GM12878 (cell line): ENCODE results near the gene SPCS2. TPM values are rescaled to one million over a fixed set of nuclear protein-coding genes. Genes with fewer than 3 reads are reported as not detected.

Experiments
- ATAC-seq: fragments of 200-7000 bp; cut with Tn5 transposase; 3 replicates; pipeline ENCODE4 v1.9.1; 2020; ENCODE audit warnings: mild to moderate bottlenecking, moderate library complexity
- BruUV-seq: library from RNA; stranded (reverse); fragments of 400-500 nt; replicated peaks from 2 replicates; lab custom pipeline; 2021; lab: Mats Ljungman, UMichigan
- CTCF ChIA-PET: fragments of 300-600 bp; sonication (Branson Sonifier 250); formaldehyde crosslinking; extraction: SDS; loops from one replicate; lab custom pipeline; 2021; ENCODE audit warnings: inconsistent platforms; lab: Yijun Ruan, JAX
- POLR2A ChIA-PET: fragments of 350-600 bp; formaldehyde crosslinking; extraction: SDS; loops from one replicate; lab custom pipeline; 2021; ENCODE audit warnings: inconsistent platforms; lab: Charles Lee
- RAD21 ChIA-PET: fragments of 300-600 bp; sonication (Branson Sonifier 250); formaldehyde crosslinking; loops from one replicate; lab custom pipeline; 2023; ENCODE audit warnings: antibody characterized with exemption; ENCODE audit not compliant: unreplicated experiment; lab: Charles Lee
- SMC1A ChIA-PET: fragments of 300-600 bp; sonication (Branson Sonifier 250); formaldehyde crosslinking; loops from one replicate; lab custom pipeline; 2023; ENCODE audit not compliant: unreplicated experiment, uncharacterized antibody; lab: Charles Lee
- DNase-seq: peaks from one replicate; pipeline ENCODE4 v3.0.0-alpha.2; 2011; ENCODE audit warnings: low read depth, low spot score
- FAIRE-seq: peaks from 3 replicates; lab custom pipeline; 2011; peaks lifted over from hg19 to GRCh38; lab: Jason Lieb, UNC
- H2AFZ ChIP-seq: 2 replicates; pipeline ENCODE4 v1.6.0; 2011; ENCODE audit warnings: low read depth, low read length, control low read depth; ENCODE audit not compliant: control insufficient read depth
- H3K27ac ChIP-seq: 2 replicates; pipeline ENCODE4 v1.5.1; 2011; ENCODE audit warnings: control low read depth; ENCODE audit not compliant: control insufficient read depth, insufficient read depth
- H3K27me3 ChIP-seq, 2 experiments: replicated peaks in 1 of 2; 2 replicates each; pipeline versions ENCODE4 v1.6.0 to v1.6.1; 2011; ENCODE audit warnings: low read length in 1 of 2; ENCODE audit not compliant: control insufficient read depth in 2 of 2, insufficient read depth in 2 of 2
- H3K36me3 ChIP-seq, 2 experiments: 2 replicates each; pipeline ENCODE4 v1.5.1; 2011; ENCODE audit warnings: low read length in 1 of 2; ENCODE audit not compliant: control insufficient read depth in 2 of 2, insufficient read depth in 2 of 2
- H3K4me1 ChIP-seq: 2 replicates; pipeline ENCODE4 v1.6.1; 2011; ENCODE audit warnings: mild to moderate bottlenecking, low read length, moderate library complexity, mixed read lengths; ENCODE audit not compliant: control insufficient read depth, insufficient read depth
- H3K4me2 ChIP-seq: 2 replicates; pipeline ENCODE4 v1.6.0; 2011; ENCODE audit warnings: control low read depth; ENCODE audit not compliant: control insufficient read depth, insufficient read depth
- H3K4me3 ChIP-seq: fragments of 200-600 bp; sonication (generic); 2 replicates; pipeline ENCODE4 v1.5.1; 2016
- H3K79me2 ChIP-seq: 2 replicates; pipeline ENCODE4 v1.6.0; 2011; ENCODE audit warnings: low read length; ENCODE audit not compliant: control insufficient read depth, insufficient read depth
- H3K9ac ChIP-seq: 2 replicates; pipeline ENCODE4 v1.8.0; 2011; ENCODE audit warnings: low read length, control low read depth, mixed read lengths; ENCODE audit not compliant: control insufficient read depth, insufficient read depth
- H3K9me3 ChIP-seq: replicated peaks from 3 replicates; pipeline ENCODE4 v1.5.1; 2011; ENCODE audit warnings: mild to moderate bottlenecking, low read length; ENCODE audit not compliant: control insufficient read depth, insufficient read depth
- H4K20me1 ChIP-seq: 2 replicates; pipeline ENCODE4 v1.6.0; 2011; ENCODE audit not compliant: control insufficient read depth, insufficient read depth
- ATF2 ChIP-seq: IDR thresholded peaks from 2 replicates; pipeline ENCODE4 v1.6.1; 2012; ENCODE audit warnings: low read length, inconsistent platforms
- BCLAF1 ChIP-seq: fragments of 450-650 bp; IDR thresholded peaks from 2 replicates; pipeline ENCODE4 v1.6.1; 2017; ENCODE audit warnings: antibody characterized with exemption, mild to moderate bottlenecking, moderate library complexity
- EP300 ChIP-seq, 2 experiments: fragments of 150-350 bp in 1 of 2; IDR thresholded peaks; 2 replicates each; pipeline ENCODE4 v1.6.1; 2011 to 2012; ENCODE audit warnings: low read depth in 2 of 2, low read length in 2 of 2, borderline replicate concordance in 1 of 2, improper control_type of control experiment in 1 of 2, inconsistent platforms in 1 of 2; ENCODE audit not compliant: control insufficient read depth in 1 of 2
- ETV6 ChIP-seq, 2 experiments: fragments of 450-650 bp in 1 of 2; IDR thresholded peaks in 1 of 2; conservative IDR thresholded peaks in 1 of 2; 2 replicates each; pipeline ENCODE4 v1.6.1; 2014; ENCODE audit warnings: antibody characterized with exemption in 1 of 2, borderline replicate concordance in 1 of 2, low read depth in 1 of 2, mild to moderate bottlenecking in 1 of 2, moderate library complexity in 1 of 2
- HSF1 ChIP-seq: fragments of 150-350 bp; IDR thresholded peaks from 2 replicates; pipeline ENCODE4 v1.6.1; 2014; ENCODE audit warnings: mild to moderate bottlenecking, low read depth, low read length
- MEF2A ChIP-seq: IDR thresholded peaks from 2 replicates; pipeline ENCODE4 v1.6.1; 2011; ENCODE audit warnings: low read depth, mild to moderate bottlenecking, low read length, moderate library complexity; ENCODE audit not compliant: insufficient read depth
- MLLT1 ChIP-seq: fragments of 450-650 bp; IDR thresholded peaks from 2 replicates; pipeline ENCODE4 v1.6.1; 2016; ENCODE audit warnings: mild to moderate bottlenecking
- MYB ChIP-seq: fragments of 150-350 bp; IDR thresholded peaks from 2 replicates; pipeline ENCODE4 v1.6.1; 2014; ENCODE audit warnings: mild to moderate bottlenecking, low read depth, low read length, borderline replicate concordance
- POLR2AphosphoS2 ChIP-seq: IDR thresholded peaks from 2 replicates; pipeline ENCODE4 v1.6.1; 2011; ENCODE audit warnings: low read depth, mild to moderate bottlenecking, low read length, improper control_type of control experiment, moderate library complexity
- RB1 ChIP-seq: fragments of 450-650 bp; formaldehyde crosslinking; IDR thresholded peaks from 2 replicates; pipeline ENCODE4 v1.6.1; 2017; ENCODE audit warnings: mild to moderate bottlenecking, borderline replicate concordance
- RUNX3 ChIP-seq: IDR thresholded peaks from 2 replicates; pipeline ENCODE4 v1.6.1; 2012; ENCODE audit warnings: low read length, inconsistent platforms
- SREBF1 ChIP-seq: IDR thresholded peaks from 2 replicates; pipeline ENCODE4 v1.6.1; 2012; ENCODE audit warnings: mild to moderate bottlenecking, low read length
- STAT3 ChIP-seq: IDR thresholded peaks from 2 replicates; pipeline ENCODE4 v1.6.1; 2011; ENCODE audit warnings: low read depth, low read length, improper control_type of control experiment
- SUPT20H ChIP-seq: IDR thresholded peaks from 2 replicates; pipeline ENCODE4 v1.6.1; 2011; ENCODE audit warnings: low read depth, mild to moderate bottlenecking, low read length, moderate library complexity, borderline replicate concordance; ENCODE audit not compliant: control insufficient read depth
- ZNF217 ChIP-seq: fragments of 450-650 bp; IDR thresholded peaks from 2 replicates; pipeline ENCODE4 v1.6.1; 2017; ENCODE audit warnings: antibody characterized with exemption, mild to moderate bottlenecking
- ZNF24 ChIP-seq: fragments of 450-650 bp; IDR thresholded peaks from 2 replicates; pipeline ENCODE4 v1.6.1; 2017; ENCODE audit warnings: antibody characterized with exemption, mild to moderate bottlenecking
- ZZZ3 ChIP-seq: IDR thresholded peaks from 2 replicates; pipeline ENCODE4 v1.6.1; 2011; ENCODE audit warnings: low read depth; ENCODE audit not compliant: control insufficient read depth, insufficient read length
- WGBS: methylation state at CpG from one replicate; pipeline ENCODE4 v1.1.6; 2016; ENCODE audit warnings: low lambda C conversion rate; ENCODE audit not compliant: insufficient replicate concordance, insufficient coverage; ENCODE audit errors: missing lambda C conversion rate; 5-methylcytosine and 5-hydroxymethylcytosine counted together
- in situ Hi-C: fragments of 300-500 bp; cut with MboI; formaldehyde crosslinking; loops from 9 replicates; pipeline ENCODE4 v1.14.3; 2018; ENCODE audit warnings: mixed read lengths
- intact Hi-C: fragments of 100-400 bp; cut with micrococcal nuclease; formaldehyde crosslinking; loops from one replicate; pipeline ENCODE4 v1.14.2; 2022; ENCODE audit not compliant: unreplicated experiment
- polyA plus RNA-seq, 11 experiments: library from polyadenylated mRNA; depleted of rRNA in 4 of 11; unstranded in 6 of 11; stranded (reverse) in 5 of 11; fragments of >200 nt; fragmentation: Nextera tagmentation in 4 of 11; fragmentation: Illumina TruSeq in 1 of 11; extraction: Ambion mirVana in 4 of 11; extraction: Trizol in 1 of 11; gene quantifications; 1 replicate in 1 of 11; 2 replicates in 10 of 11; pipeline versions ENCODE4 v1.2.1 to v1.2.3, GENCODE V29; 2011 to 2016; ENCODE audit warnings: inconsistent platforms in 2 of 11, missing spikeins in 2 of 11, low read depth in 1 of 11
- total RNA-seq, 4 experiments: library from RNA; depleted of rRNA in 3 of 4; stranded (reverse); fragments of >200 nt in 3 of 4; fragmentation: Illumina TruSeq in 1 of 4; extraction: Trizol in 1 of 4; gene quantifications; 2 replicates each; pipeline versions ENCODE4 v1.2.1 to v1.2.3, GENCODE V29; 2013 to 2021

The SPCS2 gene
- total and polyA plus RNA-seq, 10 of the 15 experiments (the other 5 are each of a cell fraction or from before 2014, with no cell fraction given): 40.7 to 661 (median 192) TPM

- peaks cover 2 to 8% of the 10 kb centered on the region in 2 experiments; a peak in 2 of 4 replicates for H3K36me3 ChIP-seq
- H3K4me2 ChIP-seq: no peak overlapping the region
- in situ Hi-C loops (no loop called here), intact Hi-C loops (no loop called here)
- no peak overlapping the region for H3K9ac ChIP-seq
- RAD21 ChIA-PET: no interaction called here
- H3K27ac ChIP-seq: no peak overlapping the region
- no peaks in the 10 kb centered on the region for H3K4me1 ChIP-seq
- SMC1A ChIA-PET: interaction anchor here (1.0 kb wide), 1 partner anchor 26 kb away, joined by 3 read pairs; no protein-coding TSS in a partner anchor
- POLR2A ChIA-PET: no interaction called here
- 94% methylated on average over 2 of the region's 2 CpGs for WGBS
- ATAC-seq (no peak), DNase-seq (no peak), FAIRE-seq (no peak)
- no peaks in the 10 kb centered on the region for H4K20me1 ChIP-seq
- CTCF ChIA-PET: no interaction called here
- H2AFZ ChIP-seq: no peak overlapping the region
- no peak overlapping the region for H3K4me3 ChIP-seq
- H3K79me2 ChIP-seq: peaks cover 8% of the 10 kb centered on the region
- H3K9me3 ChIP-seq: no peaks in the 10 kb centered on the region
- BruUV-seq: no TSS peak
- no peaks in the 10 kb centered on the region for H3K27me3 ChIP-seq
- TF ChIP-seq ETV6 (conservative IDR thresholded peaks at IDR 0.05 in 1 of 2, IDR thresholded peaks at IDR 0.05 in 1 of 2; ENCODE audit: borderline replicate concordance in 1 of 2, low read depth in 1 of 2) (no peak), SREBF1 (no peak), ZNF217 (no peak), MYB (no peak), HSF1 (no peak), MLLT1 (no peak), EP300 (IDR thresholded peaks at IDR 0.05; ENCODE audit: borderline replicate concordance in 1 of 2, control insufficient read depth in 1 of 2, low read depth in 2 of 2, low read length in 2 of 2) (no peak), STAT3 (no peak), POLR2AphosphoS2 (no peak), ZZZ3 (no peak), SUPT20H (no peak), BCLAF1 (no peak), RB1 (no peak), ATF2 (no peak), MEF2A (no peak), RUNX3 (no peak), ZNF24 (no peak)
These were observed 35.7 kb downstream of the SPCS2 start for GRCh38 chr11:74984730-74985129.
